SK-N-SH treated with all-trans-retinoic acid at 6 μM for 48 hours (cell line): ENCODE data around the gene CSNK1A1L.

ENCODE experiments used
- ARNTL ChIP-seq: fragments of 450-650 bp; formaldehyde crosslinking; IDR thresholded peaks from 2 replicates; pipeline ENCODE4 v1.5.0; 2020; ENCODE audit warnings: low read depth, mild to moderate bottlenecking, moderate library complexity, borderline replicate concordance
- OSR1 ChIP-seq: fragments of 250-450 bp; sonication (Bioruptor Pico); IDR thresholded peaks from 2 replicates; pipeline ENCODE4 v1.8.0; 2022; ENCODE audit warnings: moderate library complexity, mild to moderate bottlenecking, inconsistent platforms
- SNAI2 ChIP-seq: fragments of 250-450 bp; sonication (Bioruptor Pico); IDR thresholded peaks from 2 replicates; pipeline ENCODE4 v1.5.0; 2020; ENCODE audit warnings: mild to moderate bottlenecking, moderate library complexity
- ZFP30 ChIP-seq: fragments of 450-650 bp; formaldehyde crosslinking; IDR thresholded peaks from 2 replicates; pipeline ENCODE4 v1.5.0; 2022; ENCODE audit warnings: mild to moderate bottlenecking, moderate library complexity
- TF ChIP-seq, protein P1 (sequence below): fragments of 250-450 bp; sonication (Bioruptor Pico); IDR thresholded peaks from 2 replicates; pipeline ENCODE4 v1.5.1; 2020; ENCODE audit warnings: low read depth, mild to moderate bottlenecking, moderate library complexity

DNA sequence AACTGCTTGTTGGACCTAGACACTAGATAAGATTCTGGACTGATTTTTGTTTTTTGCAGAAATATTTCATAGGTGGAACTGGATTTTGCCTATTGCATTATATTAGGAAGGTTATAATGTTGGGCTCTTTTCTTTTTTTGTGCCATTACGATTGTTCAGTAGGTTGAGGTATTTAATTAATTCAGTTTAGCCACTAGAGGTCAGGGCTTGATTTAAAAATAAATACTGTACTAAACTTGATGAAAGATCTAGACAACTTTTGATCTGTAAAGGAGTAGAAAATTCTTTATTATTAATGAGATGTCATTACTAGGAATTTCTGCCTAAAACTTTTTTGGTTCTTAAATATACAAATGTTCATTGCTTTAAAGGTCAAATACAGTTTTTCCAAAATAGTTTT lies 30.8 kb downstream of the CSNK1A1L start:
- no peak for TF ChIP-seq ZFP30 (CRISPR knock-in tag)
- TF ChIP-seq ARNTL = no peak
- no peak for TF ChIP-seq SNAI2 (CRISPR knock-in tag)
- no peak for TF ChIP-seq OSR1
- TF ChIP-seq, protein P1, sequence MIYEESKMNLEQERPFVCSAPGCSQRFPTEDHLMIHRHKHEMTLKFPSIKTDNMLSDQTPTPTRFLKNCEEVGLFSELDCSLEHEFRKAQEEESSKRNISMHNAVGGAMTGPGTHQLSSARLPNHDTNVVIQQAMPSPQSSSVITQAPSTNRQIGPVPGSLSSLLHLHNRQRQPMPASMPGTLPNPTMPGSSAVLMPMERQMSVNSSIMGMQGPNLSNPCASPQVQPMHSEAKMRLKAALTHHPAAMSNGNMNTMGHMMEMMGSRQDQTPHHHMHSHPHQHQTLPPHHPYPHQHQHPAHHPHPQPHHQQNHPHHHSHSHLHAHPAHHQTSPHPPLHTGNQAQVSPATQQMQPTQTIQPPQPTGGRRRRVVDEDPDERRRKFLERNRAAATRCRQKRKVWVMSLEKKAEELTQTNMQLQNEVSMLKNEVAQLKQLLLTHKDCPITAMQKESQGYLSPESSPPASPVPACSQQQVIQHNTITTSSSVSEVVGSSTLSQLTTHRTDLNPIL (CRISPR knock-in tag) = no peak
